ENCODE data around the gene CDH4.

The CDH4 gene

GRCh38 chr20:61360940-61361339 is 108.9 kb downstream of the CDH4 start:
- DNase-seq: no peak

- DNase-seq: no peak
These were observed 109.4 kb downstream of the CDH4 start for GRCh38 chr20:61361501-61361900.

GRCh38 chr20:61364147-61364546 is 112.1 kb downstream of the CDH4 start:
- DNase-seq: no peak

- no peak for DNase-seq
These were observed 114.9 kb downstream of the CDH4 start for GRCh38 chr20:61366914-61367313.

- DNase-seq: no peak
These were observed 117.9 kb downstream of the CDH4 start for GRCh38 chr20:61369731-61370520.

- DNase-seq: no peak
These were observed 118.8 kb downstream of the CDH4 start for GRCh38 chr20:61370841-61371303.

- DNase-seq: no peak
These were observed 119.6 kb downstream of the CDH4 start for GRCh38 chr20:61371501-61372136.

GRCh38 chr20:61372137-61373054 is 120.3 kb downstream of the CDH4 start:
- DNase-seq: no peak

- DNase-seq: no peak
These were observed 121.0 kb downstream of the CDH4 start for GRCh38 chr20:61373055-61373399.

- DNase-seq: no peak
These were observed 122.0 kb downstream of the CDH4 start for GRCh38 chr20:61373956-61374545.

GRCh38 chr20:61376541-61377240 is 124.6 kb downstream of the CDH4 start:
- no peak for DNase-seq

- DNase-seq: no peak
These were observed 126.8 kb downstream of the CDH4 start for GRCh38 chr20:61378694-61379355.

- no peak for DNase-seq
These were observed 128.0 kb downstream of the CDH4 start for GRCh38 chr20:61379898-61380544.

- DNase-seq: no peak
These were observed 128.5 kb downstream of the CDH4 start for GRCh38 chr20:61380545-61380915.

- DNase-seq: no peak
These were observed 130.1 kb downstream of the CDH4 start for GRCh38 chr20:61382194-61382593.

GRCh38 chr20:61385296-61385695 is 133.2 kb downstream of the CDH4 start:
- no peak for DNase-seq

- DNase-seq: no peak
These were observed 133.7 kb downstream of the CDH4 start for GRCh38 chr20:61385731-61386130.

- DNase-seq: no peak
These were observed 135.3 kb downstream of the CDH4 start for GRCh38 chr20:61387204-61387953.

- DNase-seq: no peak
These were observed 135.9 kb downstream of the CDH4 start for GRCh38 chr20:61387954-61388348.

GRCh38 chr20:61389077-61389476 is 137.0 kb downstream of the CDH4 start:
- no peak for DNase-seq

GRCh38 chr20:61391185-61391584 is 139.1 kb downstream of the CDH4 start:
- no peak for DNase-seq

Data from NCI-H774 (cell line).